Body of pancreas (tissue), 4 donors: Measurements from ENCODE around the gene GKN2.

Experiments used
- CTCF ChIP-seq, 7 experiments: fragments of 450-650 bp in 4 of 7; fragments of 200-600 bp in 3 of 7; sonication (generic) in 3 of 7; IDR thresholded peaks; one replicate each; pipeline ENCODE4 v1.5.1; 2016 to 2019; ENCODE audit warnings: antibody characterized with exemption in 7 of 7
- POLR2A ChIP-seq, 3 donors: fragments of 450-650 bp; IDR thresholded peaks; one replicate each; pipeline ENCODE4 v1.6.1; 2016; ENCODE audit warnings: antibody characterized with exemption in 3 of 3, mild to moderate bottlenecking in 2 of 3

- TF ChIP-seq CTCF (IDR thresholded peaks at IDR 0.05) (no peak), POLR2A (IDR thresholded peaks at IDR 0.05) (no peak)
Measured at GRCh38 chr2:68918497-68918896, 34.2 kb downstream of the GKN2 start.
